GM20000 (cell line): ENCODE measurements around the gene PPP6R3.
"Not testable (repeated sequence)": the region's sequence is repeated elsewhere in the genome, so short reads cannot be mapped to it uniquely, and the experiment has no call there.

Source experiments
- DNase-seq: peaks from one replicate; pipeline ENCODE4 v3.0.0; 2012; ENCODE audit warnings: low spot score
- CTCF ChIP-seq: IDR thresholded peaks from 2 replicates; pipeline ENCODE4 v1.5.1; 2012; ENCODE audit warnings: mild to moderate bottlenecking, control low read depth; ENCODE audit errors: extremely low read depth, missing control alignments

The PPP6R3 gene

DNA sequence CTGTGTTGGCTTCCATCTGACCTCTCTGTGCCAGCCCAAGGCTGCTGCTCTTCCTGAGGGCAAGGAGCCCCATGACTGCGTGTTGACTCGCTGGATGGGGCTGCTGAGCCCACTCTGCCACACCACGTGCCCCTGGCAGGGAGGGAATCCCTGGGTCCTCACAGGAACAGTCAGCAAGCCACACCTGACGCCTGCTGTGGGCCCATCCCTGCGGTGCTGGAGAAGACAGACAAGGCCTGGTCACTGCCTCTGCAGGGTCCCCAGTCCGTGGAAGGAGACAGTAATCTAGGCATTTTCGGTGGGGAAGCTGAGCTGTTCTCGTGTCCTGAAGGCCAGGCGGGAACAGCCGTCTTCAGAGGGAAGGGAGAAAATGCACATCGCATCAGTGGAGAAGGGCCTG lies 10.6 kb upstream of the PPP6R3 start:
- DNase-seq: no peak
- no peak for TF ChIP-seq CTCF

DNA sequence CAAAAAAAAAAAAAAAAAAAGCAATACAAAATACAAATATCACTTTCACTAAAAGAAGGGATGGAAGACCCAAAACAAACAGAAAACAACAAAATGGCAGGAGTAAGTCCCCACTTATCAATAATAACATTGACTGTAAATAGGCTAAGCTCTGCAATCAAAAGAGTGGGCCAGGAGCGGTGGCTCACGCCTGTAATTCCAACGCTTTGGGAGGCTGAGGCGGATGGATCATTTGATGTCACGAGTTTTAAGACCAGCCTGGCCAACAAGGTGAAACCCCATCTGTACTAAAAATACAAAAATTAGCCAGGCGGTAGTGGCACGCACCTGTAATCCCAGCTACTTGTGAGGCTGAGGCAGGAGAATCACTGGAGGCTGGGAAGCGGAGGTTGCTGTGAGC lies 9.8 kb upstream of the PPP6R3 start:
- TF ChIP-seq CTCF: no peak
- DNase-seq: no peak

- TF ChIP-seq CTCF: no peak
- no peak for DNase-seq
Measured at GRCh38 chr11:68454767-68455166, 5.8 kb upstream of the PPP6R3 start.

GRCh38 chr11:68455485-68455884 lies 5.1 kb upstream of the PPP6R3 start:
- no peak for DNase-seq
- TF ChIP-seq CTCF: no peak

DNA sequence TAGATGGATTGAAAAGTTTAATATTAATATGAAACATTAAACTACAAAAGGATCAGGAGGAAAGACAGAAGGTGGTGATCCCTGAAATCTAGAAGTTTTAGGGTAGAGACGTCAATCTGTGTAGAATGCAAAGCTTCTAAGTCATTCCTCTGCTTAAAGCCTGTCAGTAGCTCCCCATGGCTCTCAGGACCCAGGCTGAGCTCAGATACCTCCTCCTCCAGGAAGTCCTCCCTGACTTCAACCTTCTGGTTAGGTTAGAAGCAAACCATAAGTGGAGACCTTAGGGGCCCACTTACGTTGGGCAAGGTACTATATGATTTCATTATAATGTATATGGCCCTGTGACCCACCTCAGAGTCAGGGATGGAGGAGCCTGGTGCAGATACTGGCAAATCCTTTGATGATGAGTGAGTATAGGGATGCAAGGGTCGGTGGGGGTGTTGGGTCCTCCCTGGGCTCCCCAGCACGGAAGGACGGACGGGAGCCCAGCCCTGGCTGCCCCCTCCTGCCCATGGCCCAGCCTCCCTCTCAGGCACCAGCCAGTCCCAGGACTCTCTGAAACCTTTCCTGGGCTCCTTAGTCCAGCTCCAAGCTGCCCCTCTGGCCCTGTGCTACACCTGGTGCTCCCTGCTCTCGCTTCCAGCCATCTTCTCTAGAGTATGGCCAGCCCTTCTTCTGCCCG lies 3.2 kb upstream of the PPP6R3 start:
- no peak for TF ChIP-seq CTCF
- no peak for DNase-seq

DNA sequence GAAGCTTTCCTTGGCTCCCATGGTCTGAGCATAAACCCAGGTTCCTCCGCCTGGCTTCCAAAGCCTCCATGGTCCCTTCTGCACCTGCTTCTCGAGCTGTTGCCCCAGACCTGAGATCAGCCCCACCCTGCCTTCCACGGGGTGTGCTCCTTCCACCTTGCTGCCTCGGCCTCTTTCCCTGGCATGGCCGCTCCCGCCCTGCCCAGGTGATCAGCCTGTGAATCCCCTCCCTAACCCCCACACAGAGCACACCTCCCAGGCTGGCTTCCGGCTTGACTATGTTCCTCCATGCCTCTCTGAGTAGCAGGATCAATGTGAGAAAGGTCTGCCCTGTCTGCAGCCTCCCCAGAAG lies 2.7 kb upstream of the PPP6R3 start:
- DNase-seq: no peak
- no peak for TF ChIP-seq CTCF

- DNase-seq: not testable (repeated sequence)
Measured at GRCh38 chr11:68458340-68458739, 2.2 kb upstream of the PPP6R3 start.
